Cardiac fibroblast (primary cell): ENCODE results near the gene ARSB.
"Not testable (repeated sequence)": the region's sequence is repeated elsewhere in the genome, so short reads cannot be mapped to it uniquely, and the experiment has no call there.

ENCODE experiments used
- DNase-seq, 2 donors: peaks; one replicate each; pipeline versions ENCODE4 v3.0.0 to v3.0.0-alpha.2; 2010; ENCODE audit warnings: low read depth in 2 of 2
- H3K4me3 ChIP-seq, 2 donors: replicated peaks in 1 of 2; 1 replicate in 1 of 2; 2 replicates in 1 of 2; pipeline ENCODE4 v1.5.1; 2011; ENCODE audit warnings: low read depth in 2 of 2, low read length in 2 of 2, mild to moderate bottlenecking in 2 of 2, moderate library complexity in 1 of 2
- CTCF ChIP-seq: IDR thresholded peaks from one replicate; pipeline ENCODE4 v1.5.1; 2011; ENCODE audit warnings: low read depth, mild to moderate bottlenecking, low read length, inconsistent platforms

ARSB gene

GRCh38 chr5:78916044-78916443 lies 69.1 kb downstream of the ARSB start:
- no peak overlapping the region for H3K4me3 ChIP-seq
- DNase-seq = no peak
- no peak for TF ChIP-seq CTCF

DNA sequence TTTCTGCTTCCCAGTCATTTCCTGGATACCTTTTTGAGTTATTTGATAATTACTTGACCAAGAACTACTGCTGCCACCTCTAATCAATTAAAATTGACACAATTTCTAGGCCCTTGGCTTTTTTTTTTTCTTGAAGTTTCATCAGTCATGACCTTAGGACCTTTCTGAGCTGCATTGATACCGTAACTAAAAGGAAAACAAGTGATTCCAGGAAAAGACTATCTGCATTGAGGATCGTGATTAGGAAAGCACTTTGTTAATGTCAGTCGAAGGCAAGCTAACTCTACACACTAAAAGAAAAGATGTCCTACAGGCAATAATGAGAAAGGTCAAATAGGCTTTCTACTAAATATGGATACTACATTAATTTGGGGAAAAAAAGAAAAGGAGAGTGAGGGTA lies 69.9 kb downstream of the ARSB start:
- no peak overlapping the region for H3K4me3 ChIP-seq
- no peak for DNase-seq
- TF ChIP-seq CTCF = no peak

DNA sequence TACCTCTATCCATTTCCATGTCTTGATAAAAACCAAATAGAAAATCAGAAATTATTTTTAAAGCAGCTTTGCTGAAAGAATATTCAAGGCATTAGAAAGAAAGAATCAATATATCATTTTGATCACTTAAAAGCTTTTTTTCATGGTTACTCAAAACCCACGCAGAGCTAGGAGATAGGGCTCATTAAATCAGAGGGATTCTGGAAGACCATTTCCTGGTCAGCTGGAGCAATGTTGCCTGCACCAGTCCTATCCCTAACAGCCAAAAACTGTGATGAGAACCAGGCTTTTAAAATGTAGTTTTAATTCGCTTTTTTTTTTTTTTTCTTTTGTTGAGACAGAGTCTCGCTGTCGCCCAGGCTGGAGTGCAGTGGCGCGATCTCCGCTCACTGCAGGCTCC lies 72.3 kb downstream of the ARSB start:
- no peak overlapping the region for H3K4me3 ChIP-seq
- no peak for DNase-seq
- TF ChIP-seq CTCF = no peak

DNA sequence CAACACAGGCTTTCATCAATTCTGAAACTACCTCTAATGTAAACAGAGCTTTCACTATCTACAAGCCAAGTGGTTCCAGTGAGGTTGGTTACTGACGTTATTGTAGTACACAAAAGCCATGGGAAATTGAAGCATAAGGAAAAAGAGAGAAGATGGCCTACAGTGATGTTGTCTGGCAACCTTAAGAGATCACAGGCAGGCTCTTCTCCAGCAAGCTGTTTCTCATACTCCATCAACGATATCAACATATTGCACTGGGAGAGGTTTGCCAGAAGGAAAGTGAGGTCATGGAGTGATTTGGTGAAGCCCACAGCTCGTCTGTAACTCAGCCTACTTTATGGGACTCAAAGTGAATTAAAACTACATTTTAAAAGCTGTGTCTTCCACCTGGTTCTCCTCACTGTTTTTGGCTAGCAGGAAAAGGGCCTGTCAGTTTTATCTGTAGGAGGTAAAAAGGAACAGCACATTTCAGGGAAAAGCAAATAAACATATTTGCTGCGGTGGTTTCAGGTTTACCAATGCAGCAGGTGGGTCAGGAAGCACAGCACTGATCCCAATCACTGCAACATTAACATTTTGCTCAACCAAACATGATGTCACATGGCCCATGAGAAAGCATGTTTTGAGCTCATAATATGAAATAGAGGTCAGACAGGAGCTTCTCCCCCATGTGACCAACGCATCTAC lies 72.9 kb downstream of the ARSB start:
- DNase-seq = no peak
- TF ChIP-seq CTCF = no peak
- no peak overlapping the region for H3K4me3 ChIP-seq

DNA sequence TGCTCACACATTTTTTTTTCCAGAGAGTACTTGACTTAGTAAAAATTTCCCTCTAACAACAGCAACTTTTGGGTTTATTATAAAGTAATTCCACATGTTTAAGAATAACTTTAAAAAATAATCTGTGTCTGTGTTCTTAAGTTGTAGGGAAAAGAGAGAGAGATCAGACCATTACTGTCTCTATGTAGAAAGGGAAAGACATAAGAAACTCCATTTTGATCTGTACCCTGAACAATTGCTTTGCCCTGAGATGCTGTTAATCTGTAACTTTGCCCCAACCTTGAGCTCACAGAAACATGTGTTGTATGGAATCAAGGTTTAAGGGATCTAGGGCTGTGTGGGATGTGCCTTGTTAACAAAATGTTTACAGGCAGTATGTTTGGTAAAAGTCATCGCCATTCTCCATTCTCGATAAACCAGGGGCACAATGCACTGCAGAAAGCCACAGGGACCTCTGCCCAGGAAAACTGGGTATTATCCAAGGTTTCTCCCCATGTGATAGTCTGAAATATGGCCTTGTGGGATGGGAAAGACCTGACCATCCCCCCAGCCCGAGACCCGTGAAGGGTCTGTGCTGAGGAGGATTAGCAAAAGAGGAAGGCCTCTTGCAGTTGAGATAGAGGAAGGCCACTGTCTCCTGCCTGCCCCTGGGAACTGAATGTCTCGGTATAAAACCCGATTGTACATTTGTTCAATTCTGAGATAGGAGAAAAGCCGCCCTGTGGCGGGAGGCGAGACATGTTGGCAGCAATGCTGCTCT lies 75.7 kb downstream of the ARSB start:
- DNase-seq, H3K4me3 ChIP-seq: not testable (repeated sequence)

DNA sequence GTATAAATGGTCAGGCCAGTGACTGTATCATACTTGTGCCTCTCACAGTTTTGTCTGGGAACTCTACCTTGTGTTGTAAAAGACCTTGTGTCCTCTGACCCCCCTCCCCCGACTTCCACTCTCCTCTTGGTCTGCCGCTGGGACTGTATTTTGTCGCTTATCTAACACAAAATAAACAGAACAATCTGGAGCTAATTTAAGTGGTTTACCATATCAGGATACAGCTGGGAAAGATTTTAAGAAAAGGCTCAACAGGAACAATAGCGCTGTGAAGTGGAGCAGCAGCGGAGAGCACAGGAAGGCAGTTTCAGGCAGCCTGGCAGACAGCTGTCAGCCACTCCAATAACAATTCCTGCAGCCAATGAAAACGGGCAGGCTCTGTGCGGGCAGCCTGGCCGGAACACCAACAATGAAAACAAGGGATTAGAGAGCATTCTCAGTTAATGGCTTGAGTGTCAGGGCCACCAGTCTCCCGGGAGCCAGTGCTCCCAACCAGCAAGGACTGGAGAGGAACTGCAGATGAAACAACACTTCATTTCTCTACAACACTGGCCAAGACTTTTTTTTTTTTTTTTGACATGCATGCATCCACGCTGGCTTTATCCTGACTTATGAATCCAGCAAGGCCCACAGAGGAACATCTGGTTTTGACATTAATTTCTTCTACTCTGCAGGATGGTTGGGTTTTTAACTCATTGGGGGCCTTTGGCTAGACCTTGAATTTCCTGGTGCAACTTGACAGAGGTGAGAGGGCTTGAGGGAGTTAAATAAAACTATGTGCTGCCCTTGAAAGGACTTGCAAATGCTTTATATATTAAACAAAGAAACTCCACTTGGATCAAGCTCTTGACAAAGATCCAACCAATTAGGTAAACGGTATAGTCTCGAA lies 76.7 kb downstream of the ARSB start:
- TF ChIP-seq CTCF = no peak
- peak; percentile 54 to 66 for DNase-seq
- H3K4me3 ChIP-seq = peak overlapping the region in 1 of 2 donors; percentile 37
